ENCODE data around the gene NCKAP5.

DNA sequence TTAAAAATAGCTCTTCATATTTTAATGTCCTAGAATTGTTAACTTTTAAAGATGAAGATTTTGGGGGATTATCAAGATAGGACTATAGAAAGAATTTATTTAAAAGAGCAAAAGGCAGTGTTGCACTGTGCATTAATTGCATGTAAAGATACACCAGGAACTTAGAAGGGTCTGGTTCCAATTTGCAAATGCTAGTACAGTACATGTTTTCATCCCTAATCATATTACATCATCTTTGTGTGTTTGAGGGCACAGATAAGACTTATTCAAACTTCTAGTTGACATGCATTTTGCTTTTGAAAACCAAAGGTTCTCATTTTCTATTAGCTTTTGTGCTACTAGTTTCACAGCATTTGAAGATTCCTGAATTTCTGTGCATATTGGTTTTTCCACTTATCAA, 666.6 kb downstream of the NCKAP5 start:
- no peak for TF ChIP-seq CTCF (IDR thresholded peaks at IDR 0.05; ENCODE audit: low read length)
- TF ChIP-seq EZH2 (IDR thresholded peaks at IDR 0.05; ENCODE audit: borderline replicate concordance, low read length), result no peak
